Cardiac septum (tissue), 1 donor: Measurements from ENCODE around the gene CRYBA1. TPM values are rescaled to one million over a fixed set of nuclear protein-coding genes. Genes with fewer than 3 reads are reported as not detected.
"Not testable (repeated sequence)": the region's sequence is repeated elsewhere in the genome, so short reads cannot be mapped to it uniquely, and the experiment has no call there.

Source experiments
- DNase-seq: peaks from one replicate; pipeline ENCODE4 v3.0.0-alpha.2; 2020; ENCODE audit warnings: low spot score
- intact Hi-C: fragments of 100-400 bp; cut with DNase I; formaldehyde crosslinking; loops from one replicate; pipeline ENCODE4 v1.14.0; 2022
- total RNA-seq: library from RNA; stranded (reverse); fragmentation: NEBNext Ultra II Directional; extraction: Animal tissue kit (Norgen Biotek cat#: 25700); gene quantifications from one replicate; pipeline ENCODE4 v1.2.1, GENCODE V29; 2021
- donor health status: DM: no; HTN: no; CAD: no.

Gene CRYBA1
- total RNA-seq, 1 donor from 2014 or later, result not detected

DNA sequence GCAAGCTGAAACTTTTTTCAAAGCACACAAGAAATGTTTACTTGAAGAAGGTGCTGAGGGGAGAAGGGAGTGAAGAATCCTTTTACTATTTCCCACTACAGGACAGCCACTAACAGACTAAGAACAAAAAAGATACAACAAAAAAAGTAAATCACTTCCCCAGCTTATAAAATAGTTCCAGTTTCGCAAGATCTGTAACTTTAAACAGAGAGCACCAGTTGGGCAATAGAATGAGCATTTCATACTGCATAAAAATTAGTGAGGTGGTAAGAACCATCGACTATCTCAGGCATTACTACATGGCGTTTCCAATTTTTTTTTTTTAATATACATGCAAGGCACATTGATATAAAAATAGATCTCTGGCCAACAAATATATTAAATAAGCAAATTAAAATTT lies 11.1 kb downstream of the CRYBA1 start:
- DNase-seq, result no peak
- intact Hi-C loops, result no loop called here

DNA sequence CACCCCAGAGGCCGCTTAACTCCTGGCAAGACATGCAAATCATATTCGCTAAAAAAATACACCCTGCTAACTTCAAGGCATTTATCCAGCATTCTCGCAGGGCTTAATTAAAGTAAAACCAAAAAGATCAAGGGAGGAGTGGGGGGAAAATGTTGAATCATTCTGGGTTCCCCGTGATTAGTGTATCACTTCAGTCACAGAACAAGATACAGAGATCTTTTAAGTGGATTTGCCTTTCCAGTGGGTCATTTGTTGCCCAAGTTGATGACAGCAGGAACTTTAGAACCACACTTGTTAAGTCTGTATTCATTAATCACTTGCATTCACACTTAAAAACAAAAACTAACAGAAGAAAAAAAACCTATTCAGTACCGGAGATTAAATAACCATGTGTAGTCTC lies 17.3 kb downstream of the CRYBA1 start:
- intact Hi-C loops, result no loop called here
- no peak for DNase-seq

- intact Hi-C loops, DNase-seq: not testable (repeated sequence)
These were observed 25.3 kb downstream of the CRYBA1 start for GRCh38 chr17:29271980-29272379.

- intact Hi-C loops, result no loop called here
These were observed 27.3 kb downstream of the CRYBA1 start for GRCh38 chr17:29273924-29274323.

DNA sequence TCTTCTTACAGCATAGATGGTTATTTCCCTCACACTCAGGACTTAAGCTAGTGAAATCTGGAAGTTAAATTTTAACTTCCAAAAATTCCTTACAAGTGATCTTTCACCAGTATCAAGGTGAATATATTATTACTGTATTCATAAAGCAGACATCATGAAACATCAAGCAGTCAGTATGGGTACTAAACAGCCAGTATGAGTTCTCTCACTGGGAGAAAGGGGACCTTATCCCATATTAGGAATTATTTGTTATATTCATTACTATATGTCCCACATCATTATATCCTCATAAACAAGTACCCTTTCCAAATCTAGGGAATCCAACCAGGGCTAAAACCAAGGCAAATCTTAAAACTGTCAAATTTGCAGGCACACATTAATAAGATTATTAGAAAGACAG lies 32.0 kb downstream of the CRYBA1 start:
- DNase-seq, result no peak
- intact Hi-C loops, result no loop called here

More at GRCh38 chr17:29273924-29274323, 27.3 kb downstream of the CRYBA1 start:
- DNase-seq, result no peak

DNA sequence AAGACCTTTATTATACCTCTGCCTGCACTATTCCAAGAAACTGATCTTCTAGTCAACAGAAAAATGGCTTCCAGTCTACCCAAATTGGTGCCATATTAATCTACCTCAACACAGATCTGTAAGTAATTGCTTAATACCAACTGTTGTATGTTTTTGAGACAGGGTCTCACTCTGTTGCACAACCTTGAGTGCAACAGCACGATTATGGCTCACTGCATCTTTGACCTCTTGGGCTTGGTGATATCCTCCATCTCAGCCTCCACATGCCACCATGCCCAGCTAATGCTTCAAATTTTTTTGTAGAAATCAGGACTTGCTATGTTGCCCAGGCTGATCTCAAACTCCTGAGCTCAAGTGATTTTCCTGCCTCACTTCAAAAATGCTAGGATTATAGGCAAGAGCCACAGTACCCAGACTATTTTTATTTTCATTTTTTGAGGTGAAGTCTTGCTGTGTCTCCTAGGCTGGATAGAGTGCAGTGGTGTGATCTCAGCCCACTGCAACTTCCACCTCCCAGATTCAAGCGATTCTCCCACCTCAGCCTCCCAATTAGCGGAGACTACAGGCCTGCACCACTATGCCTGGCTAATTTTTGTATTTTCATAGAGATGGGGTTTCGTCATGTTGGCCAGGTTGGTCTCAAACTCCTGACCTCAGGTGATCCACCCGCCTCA lies 32.9 kb downstream of the CRYBA1 start:
- no peak for DNase-seq

GRCh38 chr17:29283496-29283895 lies 36.8 kb downstream of the CRYBA1 start:
- intact Hi-C loops, result no loop called here
- no peak for DNase-seq

More for the DNA sequence above, 32.9 kb downstream of the CRYBA1 start:
- intact Hi-C loops, result no loop called here

GRCh38 chr17:29283961-29284360 lies 37.3 kb downstream of the CRYBA1 start:
- DNase-seq, result no peak
- intact Hi-C loops, result no loop called here

DNA sequence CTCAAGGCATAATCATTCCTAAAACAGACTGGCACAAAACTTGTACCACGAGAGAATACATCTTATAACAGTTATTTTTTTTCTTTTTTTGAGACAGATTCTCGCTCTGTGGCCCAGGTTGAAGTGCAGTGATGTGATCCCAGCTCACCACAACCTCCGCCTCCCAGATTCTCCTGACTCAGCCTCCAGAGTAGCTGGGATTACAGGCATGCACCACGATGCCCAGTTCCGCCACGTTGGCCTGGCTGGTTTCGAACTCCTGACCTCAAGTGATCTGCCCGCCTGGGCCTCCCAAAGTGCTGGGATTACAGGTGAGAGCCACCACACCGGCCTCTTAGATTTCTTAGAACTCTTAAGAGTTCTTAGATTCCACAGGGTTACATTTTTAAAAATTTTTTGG lies 43.2 kb downstream of the CRYBA1 start:
- intact Hi-C loops, result loop anchor here (5.0 to 10.0 kb wide), 4 partner anchors 38 to 338 kb away; partner anchors contain the start of gene PHF12
- no peak for DNase-seq

DNA sequence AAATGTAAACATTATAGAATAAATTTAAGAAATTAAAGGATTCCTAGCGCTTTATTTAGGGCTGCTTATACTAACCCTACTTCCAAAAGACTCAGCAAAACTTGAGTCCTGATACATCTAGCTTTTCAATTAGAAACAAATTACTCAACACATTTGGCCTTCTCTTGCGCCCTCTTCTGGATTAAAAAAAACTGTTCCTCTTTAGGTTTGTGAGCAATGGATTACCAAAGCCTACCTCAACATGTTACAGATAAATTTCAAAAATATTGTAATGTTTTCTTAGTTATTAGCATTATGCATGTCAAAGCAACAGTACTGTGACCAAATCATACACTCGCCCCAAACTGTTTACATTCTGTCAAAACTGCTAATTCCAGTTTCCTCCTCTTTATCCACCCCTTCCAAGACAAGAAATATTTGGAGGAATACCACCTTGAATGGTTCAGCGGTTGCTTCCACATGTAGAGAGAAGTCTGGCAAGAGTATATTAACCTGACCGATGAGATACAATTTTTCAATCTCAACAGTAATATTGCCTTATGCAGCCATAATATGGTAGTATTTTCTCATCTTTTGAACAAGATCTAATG lies 44.6 kb downstream of the CRYBA1 start:
- intact Hi-C loops, result loop anchor here (5.0 to 10.0 kb wide), 4 partner anchors 39 to 339 kb away; partner anchors contain the start of gene PHF12
- no peak for DNase-seq

- peak; percentile 80 for DNase-seq
- intact Hi-C loops, result loop anchor here (2.0 to 10.0 kb wide), 5 partner anchors 40 to 340 kb away; partner anchors contain the start of gene PHF12
These were observed 45.7 kb downstream of the CRYBA1 start for GRCh38 chr17:29292071-29292991.

GRCh38 chr17:29292992-29293889 lies 46.6 kb downstream of the CRYBA1 start:
- peak; percentile 86 for DNase-seq
- intact Hi-C loops, result loop anchor here (2.0 to 10.0 kb wide), 5 partner anchors 41 to 341 kb away; partner anchors contain the start of gene PHF12

DNA sequence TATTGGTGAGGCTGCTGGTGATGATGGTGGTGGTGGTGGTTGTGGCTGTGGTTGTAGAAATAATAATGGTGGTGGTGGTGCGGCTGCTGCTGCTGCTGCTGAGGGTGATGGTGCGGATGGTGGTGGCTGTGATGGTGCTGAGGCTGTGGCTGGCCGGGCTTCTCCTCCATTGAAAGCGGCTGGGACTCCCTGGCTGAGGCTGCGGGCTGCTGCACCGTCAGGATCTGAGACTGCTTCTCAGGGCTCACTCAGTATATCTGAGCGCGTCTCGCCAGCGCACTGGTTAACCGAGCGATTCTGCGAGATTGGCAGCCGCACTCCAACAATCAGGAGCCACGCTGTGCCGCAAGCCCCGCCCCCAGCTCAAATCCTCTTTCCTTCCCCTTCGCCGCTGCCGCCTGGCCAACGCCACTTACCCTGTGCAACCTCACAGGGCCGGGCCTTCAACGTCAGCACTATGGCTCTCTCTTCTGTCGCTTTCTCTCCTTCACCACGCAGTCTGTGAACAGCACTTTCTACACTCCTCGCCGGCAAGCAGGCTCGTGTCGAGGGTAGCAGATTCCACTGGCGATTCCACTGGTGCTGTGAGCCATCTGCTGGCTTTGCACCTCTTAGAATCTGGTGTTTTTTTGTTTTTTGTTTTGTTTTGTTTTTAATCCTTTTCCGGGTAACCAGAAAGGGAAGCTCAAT lies 47.4 kb downstream of the CRYBA1 start, which contains the start of gene NUFIP2:
Gene NUFIP2, minus strand, starts transcription at position 259 of the 690 bp plus-strand sequence. Its CDS starts 89 bp downstream, at position 170.
- intact Hi-C loops, result loop anchor here (2.0 to 10.0 kb wide), 5 partner anchors 42 to 342 kb away; partner anchors contain the start of gene PHF12
- DNase-seq, result peak; percentile 100

GRCh38 chr17:29294580-29294900 lies 47.9 kb downstream of the CRYBA1 start:
- intact Hi-C loops, result loop anchor here (5.0 to 10.0 kb wide), 4 partner anchors 42 to 342 kb away; partner anchors contain the start of gene PHF12
- DNase-seq, result no peak

GRCh38 chr17:29295420-29295819 lies 48.8 kb downstream of the CRYBA1 start:
- intact Hi-C loops, result loop anchor here (10.0 kb wide), 1 partner anchor 81 kb away; no protein-coding TSS in a partner anchor
- DNase-seq, result no peak

- DNase-seq, result no peak
- intact Hi-C loops, result loop anchor here (10.0 kb wide), 1 partner anchor 84 kb away; no protein-coding TSS in a partner anchor
These were observed 52.4 kb downstream of the CRYBA1 start for GRCh38 chr17:29299031-29299430.

GRCh38 chr17:29303386-29303785 lies 56.7 kb downstream of the CRYBA1 start:
- intact Hi-C loops, result no loop called here

More at GRCh38 chr17:29303386-29303785, 56.7 kb downstream of the CRYBA1 start:
- DNase-seq, result no peak
